Fibroblast of lung (primary cell): ENCODE results near the gene C15orf40. TPM values are rescaled to one million over a fixed set of nuclear protein-coding genes. Genes with fewer than 3 reads are reported as not detected.

Experiments
- DNase-seq, 2 donors: peaks; one replicate each; pipeline versions ENCODE4 v3.0.0 to v3.0.0-alpha.2; 2010; ENCODE audit warnings: low read depth in 2 of 2
- H2AFZ ChIP-seq: 2 replicates; pipeline ENCODE4 v1.5.1; 2012; ENCODE audit warnings: low read length, control low read depth, inconsistent platforms
- H3K27ac ChIP-seq: 2 replicates; pipeline ENCODE4 v1.5.1; 2011; ENCODE audit warnings: low read length, control low read depth; ENCODE audit not compliant: insufficient read depth
- H3K27me3 ChIP-seq: 2 replicates; pipeline ENCODE4 v1.5.1; 2011; ENCODE audit warnings: mild to moderate bottlenecking, low read length; ENCODE audit not compliant: control insufficient read depth, insufficient read depth
- H3K36me3 ChIP-seq: 2 replicates; pipeline ENCODE4 v1.5.1; 2011; ENCODE audit warnings: low read length; ENCODE audit not compliant: control insufficient read depth, insufficient read depth
- H3K4me1 ChIP-seq: 2 replicates; pipeline ENCODE4 v1.5.1; 2011; ENCODE audit warnings: low read length; ENCODE audit not compliant: control insufficient read depth, insufficient read depth; ENCODE audit errors: extremely low read depth
- H3K4me2 ChIP-seq: 2 replicates; pipeline ENCODE4 v1.5.1; 2011; ENCODE audit warnings: low read length, control low read depth; ENCODE audit not compliant: insufficient read depth; ENCODE audit errors: extremely low read depth
- H3K4me3 ChIP-seq, 4 experiments: fragments of 200-600 bp in 1 of 4; sonication (generic) in 1 of 4; replicated peaks in 1 of 4; 2 replicates each; pipeline ENCODE4 v1.5.1; 2011 to 2016; ENCODE audit warnings: low read length in 4 of 4, low read depth in 3 of 4, mild to moderate bottlenecking in 3 of 4, control low read depth in 2 of 4, inconsistent platforms in 1 of 4, mixed read lengths in 1 of 4; ENCODE audit not compliant: insufficient read depth in 1 of 4; ENCODE audit errors: control extremely low read depth in 1 of 4
- H3K79me2 ChIP-seq: 2 replicates; pipeline ENCODE4 v1.5.1; 2012; ENCODE audit warnings: mild to moderate bottlenecking, low read length, inconsistent platforms; ENCODE audit not compliant: control insufficient read depth, insufficient read depth
- H3K9ac ChIP-seq: 2 replicates; pipeline ENCODE4 v1.5.1; 2011; ENCODE audit warnings: mild to moderate bottlenecking, low read length, control low read depth; ENCODE audit not compliant: insufficient read depth
- H3K9me3 ChIP-seq: 2 replicates; pipeline ENCODE4 v1.5.1; 2012; ENCODE audit warnings: low read depth, low read length; ENCODE audit not compliant: control insufficient read depth, insufficient read depth
- H4K20me1 ChIP-seq: 2 replicates; pipeline ENCODE4 v1.5.1; 2011; ENCODE audit warnings: low read length; ENCODE audit not compliant: control insufficient read depth, insufficient read depth; ENCODE audit errors: extremely low read depth
- CTCF ChIP-seq, 2 donors: IDR thresholded peaks in 1 of 2; conservative IDR thresholded peaks in 1 of 2; 1 replicate in 1 of 2; 2 replicates in 1 of 2; pipeline ENCODE4 v1.5.1; 2011 to 2012; ENCODE audit warnings: low read length in 2 of 2, control low read depth in 1 of 2, inconsistent platforms in 1 of 2, low read depth in 1 of 2, mild to moderate bottlenecking in 1 of 2
- EZH2 ChIP-seq: IDR thresholded peaks from 2 replicates; pipeline ENCODE4 v1.5.1; 2012; ENCODE audit warnings: low read length, control low read depth, mild to moderate bottlenecking; ENCODE audit errors: missing control alignments
- polyA plus RNA-seq, 2 donors: library from polyadenylated mRNA; depleted of rRNA in 1 of 2; stranded (reverse) in 1 of 2; unstranded in 1 of 2; fragments of >200 nt; gene quantifications; 2 replicates each; pipeline ENCODE4 v1.2.1, GENCODE V29; 2011 to 2012; ENCODE audit warnings: missing spikeins in 1 of 2
- total RNA-seq: library from RNA; depleted of rRNA; stranded (reverse); fragments of >200 nt; gene quantifications from 2 replicates; pipeline ENCODE4 v1.2.1, GENCODE V29; 2014

C15orf40 gene
- total and polyA plus RNA-seq, 2 donors (not counting 1 experiment from before 2014, with no cell fraction given) = 12.6 to 20.7 TPM

- no peak for TF ChIP-seq CTCF (conservative IDR thresholded peaks at IDR 0.05 in 1 of 2, IDR thresholded peaks at IDR 0.05 in 1 of 2; ENCODE audit: low read depth in 1 of 2, low read length in 2 of 2)
- no peak for TF ChIP-seq EZH2
- Histone ChIP-seq H3K9ac (no peak overlapping the region), H3K4me2 (no peak overlapping the region), H2AFZ (no peak overlapping the region), H3K4me3 (no peak overlapping the region), H3K9me3 (no peaks in the 10 kb centered on the region), H4K20me1 (no peaks in the 10 kb centered on the region), H3K27ac (no peak overlapping the region), H3K4me1 (no peaks in the 10 kb centered on the region), H3K79me2 (no peaks in the 10 kb centered on the region), H3K27me3 (no peaks in the 10 kb centered on the region), H3K36me3 (no peaks in the 10 kb centered on the region)
- no peak for DNase-seq
Observed at GRCh38 chr15:82979726-82980125, 31.7 kb downstream of the C15orf40 start.

- Histone ChIP-seq H3K9me3 (no peaks in the 10 kb centered on the region), H3K36me3 (no peaks in the 10 kb centered on the region), H3K27ac (no peak overlapping the region), H3K4me3 (no peak overlapping the region), H3K27me3 (no peaks in the 10 kb centered on the region), H3K4me1 (no peaks in the 10 kb centered on the region), H2AFZ (no peak overlapping the region), H3K4me2 (no peak overlapping the region), H4K20me1 (no peaks in the 10 kb centered on the region), H3K79me2 (no peaks in the 10 kb centered on the region), H3K9ac (no peak overlapping the region)
- TF ChIP-seq EZH2 = no peak
- no peak for TF ChIP-seq CTCF (conservative IDR thresholded peaks at IDR 0.05 in 1 of 2, IDR thresholded peaks at IDR 0.05 in 1 of 2; ENCODE audit: low read depth in 1 of 2, low read length in 2 of 2)
- DNase-seq = no peak
Observed at GRCh38 chr15:82978438-82978837, 33.0 kb downstream of the C15orf40 start.

GRCh38 chr15:82977076-82977475, 34.4 kb downstream of the C15orf40 start:
- TF ChIP-seq CTCF (conservative IDR thresholded peaks at IDR 0.05 in 1 of 2, IDR thresholded peaks at IDR 0.05 in 1 of 2; ENCODE audit: low read depth in 1 of 2, low read length in 2 of 2) (no peak), EZH2 (no peak)
- H3K27me3 ChIP-seq = no peaks in the 10 kb centered on the region
- no peaks in the 10 kb centered on the region for H3K79me2 ChIP-seq
- no peak for DNase-seq
- no peaks in the 10 kb centered on the region for H3K4me1 ChIP-seq
- no peaks in the 10 kb centered on the region for H4K20me1 ChIP-seq
- no peak overlapping the region for H2AFZ ChIP-seq
- no peak overlapping the region for H3K9ac ChIP-seq
- no peaks in the 10 kb centered on the region for H3K9me3 ChIP-seq
- H3K27ac ChIP-seq = no peak overlapping the region
- H3K36me3 ChIP-seq = no peaks in the 10 kb centered on the region
- H3K4me3 ChIP-seq = no peak overlapping the region
- H3K4me2 ChIP-seq = no peak overlapping the region
